Aorta (tissue), 5 donors: ENCODE data around the gene CAMK2G. TPM values are rescaled to one million over a fixed set of nuclear protein-coding genes. Genes with fewer than 3 reads are reported as not detected.
"Not testable (repeated sequence)": the region's sequence is repeated elsewhere in the genome, so short reads cannot be mapped to it uniquely, and the experiment has no call there.

Source experiments
- ATAC-seq: fragments of 200-7000 bp; cut with Tn5 transposase; one replicate; pipeline ENCODE4 v1.9.1; 2022; ENCODE audit warnings: moderate library complexity; ENCODE audit not compliant: low FRiP score
- DNase-seq, 2 donors: peaks; one replicate each; pipeline ENCODE4 v3.0.0-alpha.2; 2020
- H3K27ac ChIP-seq, 2 donors: one replicate each; pipeline ENCODE4 v1.5.1; 2013; ENCODE audit warnings: low read length in 2 of 2, mild to moderate bottlenecking in 2 of 2, moderate library complexity in 2 of 2, control low read depth in 1 of 2, inconsistent platforms in 1 of 2, low read depth in 1 of 2
- H3K27me3 ChIP-seq, 2 donors: one replicate each; pipeline ENCODE4 v1.6.1; 2013; ENCODE audit warnings: control low read depth in 1 of 2, low read length in 1 of 2, mild to moderate bottlenecking in 1 of 2, moderate library complexity in 1 of 2; ENCODE audit not compliant: insufficient read depth in 2 of 2, control insufficient read depth in 1 of 2
- H3K36me3 ChIP-seq, 2 donors: one replicate each; pipeline ENCODE4 v1.6.1; 2013; ENCODE audit warnings: control low read depth in 1 of 2, low read length in 1 of 2, mild to moderate bottlenecking in 1 of 2; ENCODE audit not compliant: insufficient read depth in 2 of 2, control insufficient read depth in 1 of 2
- H3K4me1 ChIP-seq, 2 donors: one replicate each; pipeline ENCODE4 v1.6.1; 2013; ENCODE audit warnings: low read length in 2 of 2, control low read depth in 1 of 2, mild to moderate bottlenecking in 1 of 2, moderate library complexity in 1 of 2; ENCODE audit not compliant: insufficient read depth in 2 of 2, control insufficient read depth in 1 of 2
- H3K4me3 ChIP-seq, 2 donors: one replicate each; pipeline ENCODE4 v1.5.1; 2013; ENCODE audit warnings: low read length in 2 of 2, control low read depth in 1 of 2, mild to moderate bottlenecking in 1 of 2
- H3K9me3 ChIP-seq: one replicate; pipeline ENCODE4 v1.6.1; 2013; ENCODE audit warnings: mild to moderate bottlenecking, low read length; ENCODE audit not compliant: control insufficient read depth
- WGBS, 2 donors: extraction: QIAGEN DNeasy Blood & Tissue Kit; methylation state at CpG; one replicate each; pipeline ENCODE4 v1.1.7; 2013; 5-methylcytosine and 5-hydroxymethylcytosine counted together
- intact Hi-C, 2 donors: fragments of 100-400 bp; cut with DNase I; formaldehyde crosslinking; loops; one replicate each; pipeline versions ENCODE4 v1.14.2 to v1.15.0; 2022
- polyA plus RNA-seq, 2 donors: library from polyadenylated mRNA; stranded (reverse); fragments of 200-250 nt; gene quantifications; one replicate each; pipeline ENCODE4 v1.2.3, GENCODE V29; 2013
- total RNA-seq, 2 donors: library from RNA; stranded (reverse); fragmentation: NEBNext Ultra II Directional; extraction: Animal tissue kit (Norgen Biotek cat#: 25700); gene quantifications; one replicate each; pipeline ENCODE4 v1.2.1, GENCODE V29; 2021
- donor health status: healthy with polysubstance abuse.
- donor health status: Bipolar disorder and iron deficiency.
- donor health status: DM: no; HTN: no; CAD: no.
- donor health status: DM: no; HTN: no; CAD: no.
- donor health status: DM: yes; HTN: yes; CAD: no.

Gene CAMK2G
- total and polyA plus RNA-seq, 4 donors = 37.1 to 76.7 (median 70.8) TPM

- H3K36me3 ChIP-seq = peaks cover 0 to 22% of the 10 kb centered on the region in 2 donors
- intact Hi-C loops = no loop called here
- no peaks in the 10 kb centered on the region for H3K27me3 ChIP-seq
- H3K4me3 ChIP-seq = no peak overlapping the region
- H3K9me3 ChIP-seq = no peaks in the 10 kb centered on the region
- WGBS, 2 donors = 86 to 88% methylated on average over 6 of the region's 6 CpGs
- no peak overlapping the region for H3K27ac ChIP-seq
- peak; percentile 26 to 57 for DNase-seq
- ATAC-seq = no peak
- no peaks in the 10 kb centered on the region for H3K4me1 ChIP-seq
Measured at GRCh38 chr10:73798087-73798486, 76.3 kb downstream of the CAMK2G start.

- Histone ChIP-seq H3K4me3 (no peak overlapping the region), H3K4me1 (no peaks in the 10 kb centered on the region), H3K27me3 (no peaks in the 10 kb centered on the region), H3K9me3 (no peaks in the 10 kb centered on the region), H3K27ac (no peak overlapping the region), H3K36me3 (peaks cover 0 to 22% of the 10 kb centered on the region in 2 donors)
- peak; percentile 45 to 66 for DNase-seq
- no peak for ATAC-seq
- 84 to 85% methylated on average over 19 of the region's 19 CpGs for WGBS, 2 donors
- intact Hi-C loops = no loop called here
Measured at GRCh38 chr10:73797324-73798025, 76.9 kb downstream of the CAMK2G start.

GRCh38 chr10:73796766-73797165 lies 77.6 kb downstream of the CAMK2G start:
- no peaks in the 10 kb centered on the region for H3K4me1 ChIP-seq
- H3K9me3 ChIP-seq = no peaks in the 10 kb centered on the region
- peaks cover 0 to 25% of the 10 kb centered on the region in 2 donors for H3K36me3 ChIP-seq
- no peak overlapping the region for H3K27ac ChIP-seq
- no peak overlapping the region for H3K4me3 ChIP-seq
- ATAC-seq (no peak), DNase-seq (peak; percentile 25 to 48)
- no peaks in the 10 kb centered on the region for H3K27me3 ChIP-seq
- 68 to 79% methylated on average over 5 of the region's 5 CpGs for WGBS, 2 donors
- intact Hi-C loops = no loop called here

GRCh38 chr10:73796035-73796434 lies 78.3 kb downstream of the CAMK2G start:
- intact Hi-C loops, H3K4me1 ChIP-seq: not testable (repeated sequence)
- H3K36me3 ChIP-seq = peaks cover 0 to 25% of the 10 kb centered on the region in 2 donors

GRCh38 chr10:73795491-73795890 lies 78.9 kb downstream of the CAMK2G start:
- H3K27ac ChIP-seq, H3K4me1 ChIP-seq, H3K4me3 ChIP-seq, H3K9me3 ChIP-seq, H3K27me3 ChIP-seq, intact Hi-C loops, ATAC-seq: not testable (repeated sequence)
- DNase-seq = peak; percentile 32 to 51
- H3K36me3 ChIP-seq = peaks cover 0 to 27% of the 10 kb centered on the region in 2 donors
- 90 to 92% methylated on average over 10 of the region's 10 CpGs for WGBS, 2 donors

More at GRCh38 chr10:73796035-73796434, 78.3 kb downstream of the CAMK2G start:
- H3K4me3 ChIP-seq, H3K27ac ChIP-seq, ATAC-seq, H3K27me3 ChIP-seq, H3K9me3 ChIP-seq: not testable (repeated sequence)
- DNase-seq = peak; percentile 28 to 33
- WGBS, 2 donors = 95 to 96% methylated on average over 8 of the region's 8 CpGs

GRCh38 chr10:73793456-73793855 lies 80.9 kb downstream of the CAMK2G start:
- intact Hi-C loops = no loop called here
- peaks cover 0 to 29% of the 10 kb centered on the region in 2 donors for H3K36me3 ChIP-seq
- no peak for ATAC-seq
- H3K27me3 ChIP-seq = no peaks in the 10 kb centered on the region
- no peaks in the 10 kb centered on the region for H3K4me1 ChIP-seq
- H3K27ac ChIP-seq = no peak overlapping the region
- H3K4me3 ChIP-seq = no peak overlapping the region
- no peaks in the 10 kb centered on the region for H3K9me3 ChIP-seq
- peak; percentile 37 to 62 for DNase-seq
- WGBS, 2 donors = 89 to 93% methylated on average over 5 of the region's 5 CpGs

GRCh38 chr10:73791871-73792400 lies 82.4 kb downstream of the CAMK2G start:
- ATAC-seq (no peak), DNase-seq (peak in 1 of 2 donors; percentile 43)
- no peaks in the 10 kb centered on the region for H3K9me3 ChIP-seq
- no peaks in the 10 kb centered on the region for H3K4me1 ChIP-seq
- no peak overlapping the region for H3K4me3 ChIP-seq
- no peak overlapping the region for H3K27ac ChIP-seq
- H3K36me3 ChIP-seq = peaks cover 0 to 27% of the 10 kb centered on the region in 2 donors
- WGBS, 2 donors = 92 to 94% methylated on average over 26 of the region's 26 CpGs
- intact Hi-C loops = no loop called here
- H3K27me3 ChIP-seq = no peaks in the 10 kb centered on the region

- WGBS, 2 donors = 86 to 87% methylated on average over 22 of the region's 22 CpGs
- no peak overlapping the region for H3K4me3 ChIP-seq
- no peaks in the 10 kb centered on the region for H3K27me3 ChIP-seq
- H3K36me3 ChIP-seq = peaks cover 0 to 22% of the 10 kb centered on the region in 2 donors
- no peaks in the 10 kb centered on the region for H3K9me3 ChIP-seq
- intact Hi-C loops = no loop called here
- ATAC-seq = no peak
- no peak overlapping the region for H3K27ac ChIP-seq
- no peaks in the 10 kb centered on the region for H3K4me1 ChIP-seq
- peak in 1 of 2 donors; percentile 34 for DNase-seq
Measured at GRCh38 chr10:73790886-73791625, 83.3 kb downstream of the CAMK2G start.
